SK-N-MC (cell line): Measurements from ENCODE around the gene TAF1B.

Source experiments
- DNase-seq: peaks from one replicate; pipeline ENCODE4 v3.0.0-alpha.2; 2011; ENCODE audit warnings: low read depth, low spot score
- H3K27ac ChIP-seq: fragments of 200-600 bp; sonication (generic); 2 replicates; pipeline ENCODE4 v1.5.1; 2016; ENCODE audit warnings: mixed run types
- H3K36me3 ChIP-seq: fragments of 200-600 bp; sonication (generic); 2 replicates; pipeline ENCODE4 v1.6.1; 2017; ENCODE audit warnings: antibody characterized with exemption, low read length, mixed read lengths; ENCODE audit not compliant: insufficient read depth
- H3K4me3 ChIP-seq: fragments of 200-600 bp; sonication (generic); 2 replicates; pipeline ENCODE4 v1.5.1; 2016
- H3K9ac ChIP-seq: fragments of 200-600 bp; sonication (generic); 2 replicates; pipeline ENCODE4 v1.8.0; 2017; ENCODE audit warnings: mixed run types, mixed read lengths; ENCODE audit not compliant: insufficient read length
- H3K9me3 ChIP-seq: fragments of 200-600 bp; sonication (generic); 2 replicates; pipeline ENCODE4 v1.6.1; 2017; ENCODE audit warnings: low read depth, mild to moderate bottlenecking, antibody characterized with exemption, low read length, moderate library complexity, mixed read lengths
- EZH2 ChIP-seq: fragments of 200-600 bp; sonication (generic); IDR thresholded peaks from one replicate; pipeline ENCODE4 v1.6.1; 2017; ENCODE audit warnings: antibody characterized with exemption
- FOXP2 ChIP-seq: optimal IDR thresholded peaks from 2 replicates; pipeline ENCODE3; 2011; ENCODE audit warnings: mild to moderate bottlenecking, moderate library complexity; ENCODE audit not compliant: insufficient read depth; ENCODE audit errors: extremely low read length, control extremely low read depth
- POLR2AphosphoS5 ChIP-seq: IDR thresholded peaks from 2 replicates; pipeline ENCODE4 v1.6.1; 2012; ENCODE audit warnings: mild to moderate bottlenecking, low read depth, low read length, borderline replicate concordance

The TAF1B gene

DNA sequence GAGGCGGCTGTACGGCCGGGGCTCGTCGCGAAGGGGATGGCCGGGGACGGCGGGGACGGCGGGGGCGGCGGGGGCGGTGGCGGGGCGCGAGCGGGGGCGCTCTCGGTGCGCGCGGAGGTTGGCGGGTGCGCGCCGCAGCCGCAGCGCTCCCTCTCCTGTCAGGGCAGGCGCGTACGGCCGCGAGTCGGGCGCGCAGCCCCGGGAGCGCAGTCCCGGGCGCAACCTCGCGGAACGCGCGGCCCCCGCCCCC is 107.9 kb downstream of the TAF1B start:
- TF ChIP-seq EZH2 (no peak), FOXP2 (no peak), POLR2AphosphoS5 (no peak)
- DNase-seq, result no peak
- Histone ChIP-seq H3K4me3 (peak overlapping the region; percentile 87), H3K27ac (no peak overlapping the region), H3K9ac (peak overlapping the region; percentile 55), H3K9me3 (no peaks in the 10 kb centered on the region), H3K36me3 (no peaks in the 10 kb centered on the region)

DNA sequence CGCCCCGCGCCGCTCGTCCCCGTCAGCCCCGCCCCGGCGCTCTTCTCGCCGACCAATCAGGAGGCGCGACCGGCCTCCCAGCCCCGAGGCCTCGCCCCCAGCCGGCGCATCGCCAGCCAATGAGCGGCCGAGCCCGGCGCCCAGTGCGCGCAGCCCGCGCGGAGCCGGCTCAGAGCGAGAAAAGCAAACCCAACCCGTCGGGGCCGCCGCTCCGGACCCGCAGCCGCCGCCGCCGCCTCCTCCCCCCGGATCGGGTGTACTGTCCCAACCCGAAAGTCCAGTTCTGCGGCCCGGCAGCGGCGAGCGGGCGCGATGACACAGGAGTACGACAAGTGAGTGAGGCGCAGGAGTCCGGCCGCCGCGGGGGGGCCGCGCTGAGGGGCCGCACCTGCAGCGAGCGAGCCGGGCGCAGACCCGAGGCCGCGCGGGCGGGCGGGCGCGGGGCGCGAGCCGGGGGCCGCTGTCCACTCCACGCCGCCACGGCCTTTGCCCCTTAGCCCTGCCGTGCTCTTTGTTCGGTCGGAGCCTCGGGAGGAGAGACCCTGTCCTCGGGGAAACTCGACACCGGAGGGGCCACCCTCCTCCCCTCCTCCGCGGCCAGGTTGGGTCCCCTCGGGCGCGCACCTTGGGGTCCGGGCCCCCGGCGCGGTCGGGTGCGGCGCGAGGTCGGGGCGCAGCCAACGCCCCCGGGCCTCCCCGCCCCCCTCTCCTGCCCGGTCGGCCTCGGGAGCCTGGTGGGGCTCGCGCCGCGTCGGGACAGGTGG is 108.4 kb downstream of the TAF1B start, which contains the start of gene GRHL1:
Gene GRHL1, plus strand, starts transcription at position 172 of the 764 bp plus-strand sequence. Its CDS starts 141 bp downstream, at position 313.
- H3K9ac ChIP-seq, result peak within 1 kb of the TSS; percentile 55
- no peak within 1 kb of the TSS for H3K27ac ChIP-seq
- DNase-seq, result no peak
- no peaks in the 10 kb centered on the region for H3K36me3 ChIP-seq
- TF ChIP-seq EZH2 (no peak), FOXP2 (no peak), POLR2AphosphoS5 (no peak)
- no peaks in the 10 kb centered on the region for H3K9me3 ChIP-seq
- peak within 1 kb of the TSS; percentile 87 for H3K4me3 ChIP-seq

DNA sequence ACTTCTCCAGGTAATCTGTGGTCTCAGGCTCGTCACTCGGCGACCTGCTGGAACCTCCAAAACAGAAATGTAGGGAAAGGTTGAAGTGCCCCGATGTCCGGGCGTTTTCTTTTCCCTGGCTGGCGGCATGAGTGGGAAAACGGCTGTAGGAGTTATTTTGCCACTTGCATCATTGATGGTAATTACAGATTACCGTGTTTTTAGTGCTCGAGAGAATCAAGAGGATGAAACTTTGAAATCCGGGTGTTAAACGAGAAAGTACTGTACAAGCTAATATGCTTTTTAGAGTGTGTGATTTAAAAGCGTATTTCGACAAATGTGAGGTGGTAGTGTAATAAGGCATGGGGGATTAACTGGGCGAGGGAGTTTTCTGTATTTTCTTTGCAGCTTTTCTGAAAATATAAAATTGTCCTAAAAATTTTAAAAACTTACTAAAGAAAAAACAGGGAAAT is 109.0 kb downstream of the TAF1B start:
- no peak for TF ChIP-seq FOXP2
- TF ChIP-seq EZH2, result no peak
- no peak for TF ChIP-seq POLR2AphosphoS5
- no peaks in the 10 kb centered on the region for H3K9me3 ChIP-seq
- no peak for DNase-seq
- H3K9ac ChIP-seq, result no peak overlapping the region
- no peak overlapping the region for H3K27ac ChIP-seq
- peak overlapping the region; percentile 85 for H3K4me3 ChIP-seq
- no peaks in the 10 kb centered on the region for H3K36me3 ChIP-seq

DNA sequence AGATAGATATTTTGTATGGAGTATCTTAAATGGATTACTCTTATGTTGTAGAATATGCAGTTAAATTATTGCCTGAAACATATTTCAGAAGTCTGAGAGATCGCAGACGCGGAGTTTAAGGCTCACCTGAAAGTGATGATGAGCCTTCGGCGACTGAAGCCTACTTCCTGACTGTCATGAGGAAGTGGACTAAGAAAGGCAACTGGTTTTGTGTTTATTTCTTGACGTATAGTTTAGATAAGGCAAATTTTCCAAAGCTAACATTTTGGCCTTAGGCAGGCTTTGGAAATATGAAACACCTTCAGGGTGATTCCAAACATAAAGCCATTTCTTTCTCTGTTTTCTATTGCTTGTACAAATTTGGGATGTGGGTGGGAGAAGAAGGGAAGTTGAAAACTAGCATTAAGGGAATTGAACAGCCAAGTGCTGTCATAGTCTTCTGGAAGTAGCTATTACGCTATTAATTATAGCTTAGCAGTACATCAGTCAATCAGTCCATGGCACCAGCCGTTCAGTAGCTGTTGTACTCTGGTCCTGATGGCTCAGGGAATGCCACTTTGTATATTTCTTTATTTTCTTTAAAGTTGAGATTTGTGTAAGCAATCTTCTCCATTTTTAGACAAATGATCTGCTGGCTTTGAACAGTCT is 109.7 kb downstream of the TAF1B start:
- no peak overlapping the region for H3K9ac ChIP-seq
- no peak overlapping the region for H3K4me3 ChIP-seq
- no peak for DNase-seq
- H3K36me3 ChIP-seq, result no peaks in the 10 kb centered on the region
- no peak overlapping the region for H3K27ac ChIP-seq
- TF ChIP-seq EZH2 (no peak), POLR2AphosphoS5 (no peak), FOXP2 (no peak)
- H3K9me3 ChIP-seq, result no peaks in the 10 kb centered on the region

DNA sequence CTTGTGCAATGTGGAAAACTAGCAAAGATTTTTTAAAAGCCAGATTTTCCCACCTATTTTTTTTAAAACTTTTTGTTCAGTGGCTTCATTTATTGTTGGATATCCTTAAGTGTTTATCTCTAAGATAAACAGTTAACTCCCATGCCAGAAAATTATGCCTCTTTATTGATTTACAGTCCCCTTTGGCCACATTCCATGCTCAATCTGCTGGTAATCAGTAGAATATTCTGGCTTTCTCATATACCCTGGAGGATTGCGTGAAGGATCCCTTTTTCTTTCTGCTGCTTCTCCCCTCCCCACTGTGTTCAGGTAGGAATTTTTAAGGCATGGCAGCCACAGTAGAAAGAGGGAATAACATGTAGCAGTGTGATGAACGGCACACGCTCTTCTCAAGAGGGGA is 110.9 kb downstream of the TAF1B start:
- DNase-seq, result no peak
- no peak overlapping the region for H3K4me3 ChIP-seq
- H3K9ac ChIP-seq, result no peak overlapping the region
- H3K27ac ChIP-seq, result no peak overlapping the region
- H3K36me3 ChIP-seq, result no peaks in the 10 kb centered on the region
- no peaks in the 10 kb centered on the region for H3K9me3 ChIP-seq
- TF ChIP-seq EZH2 (no peak), POLR2AphosphoS5 (no peak), FOXP2 (no peak)

DNA sequence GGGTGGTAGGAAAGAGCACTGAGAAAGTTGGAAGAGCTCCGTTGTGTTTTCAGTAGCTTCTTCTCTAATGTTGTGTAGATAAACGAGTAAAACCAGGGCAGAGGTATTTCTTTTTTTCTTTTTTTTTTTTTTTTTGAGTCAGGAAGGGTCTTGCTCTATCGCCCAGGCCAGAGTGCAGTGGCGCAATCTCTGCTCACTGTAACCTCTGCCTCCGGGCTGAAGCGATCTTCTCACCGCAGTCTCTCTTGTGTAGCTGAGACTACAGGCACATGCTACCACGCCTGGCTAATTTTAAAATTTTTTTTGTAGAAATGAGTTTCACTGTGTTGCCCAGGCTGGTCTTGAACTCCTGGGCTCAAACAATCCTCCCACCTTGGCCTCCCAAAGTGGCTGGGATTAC is 114.8 kb downstream of the TAF1B start:
- H3K9me3 ChIP-seq, result no peaks in the 10 kb centered on the region
- no peak overlapping the region for H3K4me3 ChIP-seq
- no peak overlapping the region for H3K27ac ChIP-seq
- no peak for DNase-seq
- H3K9ac ChIP-seq, result no peak overlapping the region
- H3K36me3 ChIP-seq, result no peaks in the 10 kb centered on the region
- TF ChIP-seq FOXP2 (no peak), POLR2AphosphoS5 (no peak), EZH2 (no peak)

DNA sequence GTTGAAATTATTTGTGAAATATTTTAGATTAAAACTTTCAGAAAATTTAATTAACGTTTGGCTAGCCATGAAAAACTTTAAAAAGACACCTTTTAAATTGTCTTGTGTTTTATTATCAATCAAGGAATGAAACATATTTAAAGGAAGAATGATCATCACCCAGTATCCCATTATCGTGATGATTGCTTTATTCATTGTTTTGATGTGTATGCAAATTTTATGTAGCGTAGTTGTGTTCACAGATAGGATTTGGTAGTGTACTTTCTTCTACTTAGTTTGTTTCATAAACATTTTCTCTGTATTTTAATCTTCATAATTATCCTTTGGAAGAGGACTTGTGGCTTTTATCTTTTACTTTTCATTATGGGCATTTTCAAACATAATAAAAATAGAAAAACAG is 116.0 kb downstream of the TAF1B start:
- no peaks in the 10 kb centered on the region for H3K9me3 ChIP-seq
- no peak overlapping the region for H3K4me3 ChIP-seq
- no peaks in the 10 kb centered on the region for H3K36me3 ChIP-seq
- no peak overlapping the region for H3K27ac ChIP-seq
- TF ChIP-seq EZH2 (no peak), POLR2AphosphoS5 (no peak), FOXP2 (no peak)
- no peak for DNase-seq
- no peak overlapping the region for H3K9ac ChIP-seq

DNA sequence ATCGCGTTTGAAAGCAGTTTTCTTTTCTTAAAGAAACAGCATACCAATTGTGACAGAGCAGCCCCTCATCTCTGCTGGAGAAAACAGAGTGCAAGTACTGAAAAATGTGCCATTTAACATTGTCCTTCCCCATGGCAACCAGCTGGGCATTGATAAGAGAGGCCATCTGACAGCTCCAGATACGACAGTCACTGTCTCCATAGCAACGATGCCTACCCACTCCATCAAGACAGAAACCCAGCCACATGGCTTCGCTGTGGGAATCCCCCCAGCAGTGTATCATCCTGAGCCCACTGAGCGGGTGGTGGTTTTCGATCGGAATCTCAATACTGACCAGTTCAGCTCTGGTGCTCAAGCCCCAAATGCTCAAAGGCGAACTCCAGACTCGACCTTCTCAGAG is 117.7 kb downstream of the TAF1B start:
- no peak overlapping the region for H3K27ac ChIP-seq
- DNase-seq, result no peak
- no peak overlapping the region for H3K4me3 ChIP-seq
- no peaks in the 10 kb centered on the region for H3K9me3 ChIP-seq
- TF ChIP-seq FOXP2 (no peak), EZH2 (no peak), POLR2AphosphoS5 (no peak)
- H3K9ac ChIP-seq, result no peak overlapping the region
- H3K36me3 ChIP-seq, result no peaks in the 10 kb centered on the region

DNA sequence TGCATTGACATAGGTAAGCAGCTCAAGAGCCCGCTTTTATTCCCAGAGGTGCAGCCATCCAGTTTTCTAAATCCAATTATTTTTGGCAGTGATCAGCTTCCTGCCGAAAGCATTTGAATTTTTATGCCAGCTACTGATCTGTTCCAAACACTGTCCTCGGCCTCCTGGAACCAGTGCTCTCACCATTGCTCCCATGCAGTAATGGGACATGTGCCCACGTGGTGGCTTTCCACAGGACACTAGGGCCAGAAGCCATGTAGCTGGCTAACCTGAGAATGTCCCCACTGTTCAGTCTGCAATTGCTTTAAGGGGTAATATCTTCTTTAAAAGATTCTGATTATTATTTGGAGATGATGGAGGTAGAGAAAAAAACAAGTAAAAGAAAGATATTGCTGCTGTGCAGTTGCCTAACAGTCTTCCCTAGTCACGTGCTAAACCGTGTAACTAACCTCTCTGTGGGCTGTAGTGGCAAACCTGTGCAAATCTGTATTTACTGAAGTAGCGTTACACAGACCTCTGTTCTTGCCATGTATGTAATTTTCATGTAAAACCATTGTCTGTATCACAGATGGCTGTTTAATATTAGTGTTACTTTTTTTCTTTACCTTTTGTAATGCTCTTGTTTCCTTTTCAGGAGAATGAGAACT is 121.2 kb downstream of the TAF1B start:
- no peak for TF ChIP-seq FOXP2
- TF ChIP-seq POLR2AphosphoS5, result no peak
- no peak for TF ChIP-seq EZH2
- Histone ChIP-seq H3K9me3 (no peaks in the 10 kb centered on the region), H3K27ac (no peak overlapping the region), H3K4me3 (no peak overlapping the region), H3K9ac (no peak overlapping the region), H3K36me3 (no peaks in the 10 kb centered on the region)
- DNase-seq, result no peak
